HG03025 (cell line): ENCODE results near the gene TSPAN9.
"Not testable (repeated sequence)": the region's sequence is repeated elsewhere in the genome, so short reads cannot be mapped to it uniquely, and the experiment has no call there.

Source experiments
- ATAC-seq: cut with Tn5 transposase; IDR thresholded peaks from one replicate; pipeline ENCODE4 v1.9.1; 2021; ENCODE audit warnings: mild to moderate bottlenecking, moderate library complexity; ENCODE audit not compliant: unreplicated experiment, low FRiP score

TSPAN9 gene

GRCh38 chr12:3043406-3043805 lies 33.8 kb upstream of the TSPAN9 start:
- no peak for ATAC-seq

- no peak for ATAC-seq
Measured at GRCh38 chr12:3044141-3044630, 33.0 kb upstream of the TSPAN9 start.

- no peak for ATAC-seq
Measured at GRCh38 chr12:3045494-3045893, 31.7 kb upstream of the TSPAN9 start.

- no peak for ATAC-seq
Measured at GRCh38 chr12:3045989-3046388, 31.2 kb upstream of the TSPAN9 start.

GRCh38 chr12:3046441-3047200 lies 30.6 kb upstream of the TSPAN9 start:
- ATAC-seq: no peak

GRCh38 chr12:3047961-3048360 lies 29.2 kb upstream of the TSPAN9 start:
- no peak for ATAC-seq

GRCh38 chr12:3048540-3048939 lies 28.6 kb upstream of the TSPAN9 start:
- no peak for ATAC-seq

GRCh38 chr12:3049176-3049575 lies 28.0 kb upstream of the TSPAN9 start:
- ATAC-seq: no peak

GRCh38 chr12:3049611-3050249 lies 27.4 kb upstream of the TSPAN9 start:
- no peak for ATAC-seq

GRCh38 chr12:3054374-3054773 lies 22.8 kb upstream of the TSPAN9 start:
- ATAC-seq: no peak

GRCh38 chr12:3055026-3055703 lies 22.0 kb upstream of the TSPAN9 start:
- ATAC-seq: no peak

- no peak for ATAC-seq
Measured at GRCh38 chr12:3055704-3056467, 21.3 kb upstream of the TSPAN9 start.

GRCh38 chr12:3061059-3061458 lies 16.1 kb upstream of the TSPAN9 start:
- ATAC-seq: no peak

- no peak for ATAC-seq
Measured at GRCh38 chr12:3061501-3062215, 15.5 kb upstream of the TSPAN9 start.

GRCh38 chr12:3065300-3065699 lies 11.9 kb upstream of the TSPAN9 start:
- ATAC-seq: no peak

- ATAC-seq: not testable (repeated sequence)
Measured at GRCh38 chr12:3065846-3066245, 11.3 kb upstream of the TSPAN9 start.

GRCh38 chr12:3069714-3070113 lies 7.5 kb upstream of the TSPAN9 start:
- ATAC-seq: no peak

- no peak for ATAC-seq
Measured at GRCh38 chr12:3071107-3071506, 6.1 kb upstream of the TSPAN9 start.

- no peak for ATAC-seq
Measured at GRCh38 chr12:3071710-3072109, 5.5 kb upstream of the TSPAN9 start.
